HG03342 (cell line): Measurements from ENCODE around the gene FGFR2.

ENCODE experiments used
- ATAC-seq: cut with Tn5 transposase; IDR thresholded peaks from one replicate; pipeline ENCODE4 v1.9.1; 2021; ENCODE audit warnings: mild to moderate bottlenecking, moderate library complexity; ENCODE audit not compliant: unreplicated experiment

The FGFR2 gene

DNA sequence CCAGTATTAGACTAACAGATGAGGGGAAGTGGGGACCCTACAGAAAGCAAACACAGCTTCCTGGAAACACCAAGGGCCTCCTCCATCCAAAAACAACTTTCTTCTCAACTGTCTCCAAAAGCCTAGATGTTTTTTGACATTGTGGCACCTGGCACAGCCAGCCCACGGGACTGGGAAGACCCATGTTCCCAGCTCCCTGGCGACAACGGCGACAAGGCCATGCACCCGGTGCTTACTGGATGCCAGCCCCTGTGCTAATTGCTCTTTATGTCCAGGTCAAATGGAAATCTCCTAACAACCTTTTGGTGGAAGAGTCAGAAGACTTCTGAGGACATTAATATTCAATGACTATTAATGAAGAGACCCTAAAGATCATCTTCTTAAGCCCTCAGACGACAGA, 7.1 kb downstream of the FGFR2 start:
- ATAC-seq: no peak

DNA sequence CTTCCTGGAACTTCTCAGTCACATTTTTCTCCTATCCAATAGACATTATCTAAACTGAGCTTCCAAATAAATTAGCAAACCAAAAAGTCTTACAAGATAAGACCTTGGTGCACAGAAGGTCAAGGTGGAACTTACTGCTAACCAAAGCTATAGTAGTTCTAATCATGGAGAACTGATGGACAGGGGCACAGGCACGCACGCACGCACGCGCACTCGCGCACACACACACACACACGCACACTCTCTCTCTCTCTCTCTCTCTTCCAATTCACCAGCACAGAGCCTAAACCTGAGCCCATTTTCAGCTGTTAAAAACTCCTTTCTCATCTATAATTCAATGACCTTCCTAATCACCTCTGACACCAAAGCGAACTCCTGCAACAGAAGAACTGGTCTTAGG, 7.5 kb downstream of the FGFR2 start:
- no peak for ATAC-seq

DNA sequence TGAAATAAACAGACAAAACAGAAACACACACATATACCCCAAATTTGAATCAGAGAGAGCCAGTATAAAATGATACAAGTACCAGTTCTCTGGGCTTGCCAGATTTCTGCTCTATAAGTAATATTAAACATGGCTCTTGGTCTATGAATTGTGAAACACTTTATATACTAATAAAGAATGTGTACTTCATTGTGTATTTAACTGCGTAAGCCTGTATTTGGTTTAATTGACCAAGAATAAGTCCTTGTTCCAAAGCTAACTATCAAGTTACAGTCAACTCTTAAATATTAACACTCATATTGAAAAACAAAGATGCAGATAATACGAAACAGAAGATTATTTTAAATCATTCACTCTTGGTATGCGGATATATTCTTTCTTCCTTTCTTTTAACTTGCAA, 8.7 kb downstream of the FGFR2 start:
- no peak for ATAC-seq

DNA sequence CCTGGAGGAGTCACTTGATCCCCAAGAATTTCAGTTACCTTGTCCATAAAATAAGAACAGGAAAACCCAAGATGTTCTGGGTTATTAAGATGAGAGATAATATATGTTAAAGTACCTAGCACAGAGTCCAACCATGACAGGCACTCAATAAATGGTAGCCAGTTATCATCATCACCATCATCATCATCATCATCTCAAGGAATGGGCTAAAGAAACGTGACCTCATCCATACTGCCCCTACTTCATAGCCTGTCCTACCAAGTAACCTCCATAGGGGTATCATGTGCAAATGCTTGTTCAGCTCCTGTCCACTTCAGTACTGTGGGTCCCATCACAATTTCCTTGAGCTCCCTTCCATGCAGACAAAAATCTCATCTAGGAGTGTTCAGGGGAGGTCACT, 14.4 kb downstream of the FGFR2 start:
- no peak for ATAC-seq

DNA sequence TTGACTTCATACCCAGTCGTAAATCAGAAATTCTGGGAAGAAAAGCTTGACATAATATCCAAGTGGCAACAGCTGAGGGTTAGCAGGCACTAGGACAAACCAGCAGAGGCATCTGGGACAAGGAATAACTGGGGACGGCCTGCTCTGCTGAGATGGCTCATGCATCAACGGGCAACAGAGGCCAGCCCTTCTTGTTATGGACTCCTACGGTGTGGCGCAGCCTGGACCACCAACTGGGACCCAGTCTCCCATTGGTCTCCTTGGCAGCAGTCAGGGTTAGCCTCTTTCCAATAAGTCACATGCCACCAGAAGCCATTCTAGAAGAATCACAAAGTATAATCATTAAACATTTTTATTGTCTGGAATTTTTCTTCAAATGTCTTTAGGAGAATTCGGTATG, 15.0 kb downstream of the FGFR2 start:
- no peak for ATAC-seq

DNA sequence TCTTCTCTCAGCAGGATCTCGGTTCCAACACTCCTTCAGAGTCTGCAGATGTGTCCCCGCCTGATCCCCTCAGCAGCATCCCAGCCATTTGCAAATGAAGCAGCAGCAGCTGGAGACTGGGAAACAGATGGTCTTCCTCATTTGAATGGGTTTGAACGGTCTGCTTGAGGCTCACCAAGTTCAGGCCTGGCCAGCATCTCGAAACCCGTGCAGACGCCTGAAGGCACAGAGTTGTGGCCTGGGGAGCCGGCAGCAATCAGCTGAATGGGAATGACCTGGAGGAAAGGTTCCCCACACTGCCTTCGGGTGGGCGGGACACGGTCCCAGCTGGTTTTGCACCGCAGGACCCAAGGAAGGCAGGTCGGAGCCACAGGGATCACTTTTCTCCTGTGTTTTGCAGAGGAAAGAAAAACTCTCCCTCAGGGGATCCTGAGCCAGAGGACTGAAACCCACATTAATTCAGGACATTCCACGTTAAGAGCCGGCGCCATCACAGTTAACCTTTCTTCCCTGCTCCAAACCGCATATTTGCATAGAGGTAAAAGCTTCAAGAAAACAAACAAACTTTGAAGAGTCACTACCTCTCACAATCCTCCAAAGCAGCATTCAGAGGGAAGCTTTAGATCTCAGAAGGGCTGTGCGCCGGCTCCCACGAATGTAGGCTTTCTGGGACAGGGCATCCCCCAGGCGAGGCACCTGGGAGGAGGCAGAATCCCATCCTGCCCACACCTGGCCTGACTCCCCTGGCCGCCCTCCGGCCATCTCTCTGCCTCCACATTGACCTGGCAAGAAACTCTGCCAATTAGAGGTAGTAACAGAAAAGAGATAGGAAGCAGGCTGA, 17.7 kb downstream of the FGFR2 start:
- ATAC-seq: no peak

DNA sequence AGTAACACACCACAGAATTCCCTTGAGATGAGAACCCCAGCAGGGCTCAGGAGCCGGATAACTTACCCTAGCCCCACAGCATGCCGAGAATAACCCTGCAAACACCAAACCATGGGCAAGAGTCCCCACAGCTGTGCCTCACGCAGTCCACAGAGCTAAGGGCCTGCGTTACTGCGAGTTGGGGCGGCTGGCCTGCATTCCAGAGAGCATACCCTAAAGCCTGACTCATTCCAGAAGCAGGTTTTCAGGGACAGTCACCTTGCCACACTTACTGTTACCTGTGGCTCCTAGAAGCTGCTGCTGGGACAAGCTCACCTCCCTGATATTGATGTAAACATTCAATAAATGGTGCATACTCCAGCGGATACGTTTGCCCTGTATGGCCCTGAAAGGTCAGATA, 18.6 kb downstream of the FGFR2 start:
- ATAC-seq: no peak

DNA sequence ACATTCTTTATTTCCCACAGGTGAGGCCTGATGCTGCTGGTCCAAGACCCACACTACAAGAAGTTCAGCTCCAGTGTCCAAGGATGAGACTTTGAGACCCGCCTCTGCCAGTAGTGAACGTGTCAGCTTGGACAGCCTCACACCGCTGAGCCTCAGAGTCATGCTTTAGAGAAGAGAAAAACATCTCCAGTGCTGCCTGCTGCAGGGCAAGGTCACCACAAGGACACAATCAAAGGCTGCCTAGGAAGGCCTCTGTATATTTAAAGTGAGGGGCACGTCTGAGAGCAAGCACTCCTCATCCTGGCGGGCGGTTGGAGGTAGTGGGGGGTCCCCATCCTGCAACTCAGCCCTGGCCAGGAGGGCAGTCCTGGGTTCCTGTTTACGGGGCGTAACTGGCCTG, 19.3 kb downstream of the FGFR2 start:
- ATAC-seq: no peak

DNA sequence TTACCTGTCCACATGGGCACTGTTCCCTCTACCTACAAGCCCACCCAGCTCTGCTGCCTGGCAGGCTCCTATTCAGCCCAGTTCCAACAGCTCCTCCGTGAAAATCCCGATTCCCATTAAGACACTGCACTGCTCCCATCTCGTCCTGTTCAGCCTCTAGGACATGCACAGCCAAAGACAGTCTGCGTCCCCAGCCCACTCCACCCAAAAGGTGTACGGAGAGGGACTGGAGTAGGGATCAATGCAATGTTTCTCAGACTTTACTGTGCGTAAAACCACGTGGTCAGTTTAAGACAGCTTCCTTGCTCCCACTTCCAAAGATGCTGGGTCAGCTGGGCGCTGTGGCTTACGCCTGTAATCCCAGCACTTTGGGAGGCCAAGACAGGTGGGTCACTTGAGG, 19.9 kb downstream of the FGFR2 start:
- ATAC-seq: no peak

DNA sequence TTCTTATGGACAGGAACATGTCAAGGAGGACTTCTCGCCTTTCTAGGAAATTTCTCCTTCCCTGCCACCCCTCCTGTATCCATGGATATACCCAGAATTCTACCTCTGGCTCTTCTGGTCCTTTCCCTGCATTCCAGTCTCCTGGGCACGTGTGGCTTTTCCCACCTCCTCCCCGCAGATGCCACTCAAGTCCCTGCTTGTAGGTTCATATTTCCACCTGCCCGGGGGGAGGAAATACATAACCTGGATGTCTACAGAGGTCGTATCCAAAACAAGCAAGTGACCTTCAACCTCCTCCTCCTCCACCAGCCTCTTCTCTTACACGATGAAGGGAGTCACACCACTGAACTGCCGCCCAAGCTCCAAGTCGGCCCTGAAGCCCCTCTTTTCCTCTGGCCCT, 20.7 kb downstream of the FGFR2 start:
- no peak for ATAC-seq

DNA sequence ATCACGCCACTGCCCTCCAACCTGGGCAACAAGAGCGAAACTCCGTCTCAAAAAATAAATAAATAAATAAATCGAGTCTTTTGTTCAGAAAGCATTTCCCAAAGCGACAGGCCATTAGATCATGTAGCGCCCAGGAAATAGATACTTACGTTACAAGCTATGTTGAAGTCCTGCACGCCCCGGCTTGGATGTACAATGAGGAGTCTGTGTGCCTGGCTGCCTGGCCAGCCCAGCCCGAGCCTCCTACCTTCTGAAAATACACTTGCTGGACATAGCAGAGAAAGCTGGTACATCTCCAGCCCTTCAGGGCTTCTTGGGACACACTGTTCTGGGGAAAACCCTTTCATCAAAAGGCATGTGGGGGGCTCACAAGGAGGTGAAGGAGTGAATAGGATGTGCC, 22.1 kb downstream of the FGFR2 start:
- ATAC-seq: no peak

DNA sequence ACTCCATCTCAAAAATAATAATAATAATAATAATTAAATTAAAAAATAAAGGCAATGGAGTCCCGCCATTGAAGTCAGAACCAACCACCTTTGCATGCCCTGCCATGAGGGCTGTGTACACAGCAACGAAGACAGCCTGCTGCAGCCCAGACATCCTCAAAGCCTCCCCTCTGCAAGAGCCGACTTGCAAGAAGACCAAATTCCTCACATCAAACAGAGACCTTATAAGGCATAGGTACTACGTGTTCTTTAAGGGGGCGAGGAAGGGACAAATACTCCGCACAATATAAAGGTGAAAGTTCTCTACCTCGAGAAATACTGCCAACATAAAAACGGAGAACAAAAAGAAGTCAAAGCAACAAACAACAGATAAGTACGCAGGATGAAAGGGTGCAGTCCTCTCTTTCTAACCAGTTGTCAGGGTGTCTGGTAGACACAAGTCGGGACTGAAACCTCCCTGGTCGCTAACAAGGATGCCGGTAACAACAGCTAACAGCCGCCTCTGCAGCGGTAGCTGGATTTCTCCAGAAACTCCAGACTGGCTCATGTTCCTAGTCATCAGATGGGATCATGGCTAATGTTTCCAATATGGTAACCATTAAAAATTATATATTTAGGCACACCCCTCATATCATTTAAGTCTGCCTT, 23.6 kb downstream of the FGFR2 start:
- no peak for ATAC-seq

DNA sequence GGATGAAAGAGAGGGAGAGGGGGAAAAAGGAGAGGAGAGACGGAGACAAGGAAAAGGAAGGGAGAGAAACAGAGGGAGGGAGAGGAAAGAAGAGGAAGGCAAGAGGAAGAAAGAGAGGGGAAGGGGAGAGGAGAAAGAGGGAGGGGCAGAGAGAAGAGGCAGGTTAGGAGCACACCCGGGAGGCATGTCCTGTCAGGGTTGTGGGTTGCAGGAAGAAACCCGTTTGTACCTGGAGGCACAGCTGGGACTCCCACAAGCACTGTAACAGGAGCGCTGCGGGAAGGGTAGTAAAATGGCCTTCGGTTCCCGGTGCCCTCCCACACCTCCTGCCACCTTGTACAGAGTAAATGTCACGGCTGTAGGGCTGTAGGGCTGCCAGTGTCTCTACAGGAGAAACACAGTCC, 24.7 kb downstream of the FGFR2 start:
- ATAC-seq: no peak

DNA sequence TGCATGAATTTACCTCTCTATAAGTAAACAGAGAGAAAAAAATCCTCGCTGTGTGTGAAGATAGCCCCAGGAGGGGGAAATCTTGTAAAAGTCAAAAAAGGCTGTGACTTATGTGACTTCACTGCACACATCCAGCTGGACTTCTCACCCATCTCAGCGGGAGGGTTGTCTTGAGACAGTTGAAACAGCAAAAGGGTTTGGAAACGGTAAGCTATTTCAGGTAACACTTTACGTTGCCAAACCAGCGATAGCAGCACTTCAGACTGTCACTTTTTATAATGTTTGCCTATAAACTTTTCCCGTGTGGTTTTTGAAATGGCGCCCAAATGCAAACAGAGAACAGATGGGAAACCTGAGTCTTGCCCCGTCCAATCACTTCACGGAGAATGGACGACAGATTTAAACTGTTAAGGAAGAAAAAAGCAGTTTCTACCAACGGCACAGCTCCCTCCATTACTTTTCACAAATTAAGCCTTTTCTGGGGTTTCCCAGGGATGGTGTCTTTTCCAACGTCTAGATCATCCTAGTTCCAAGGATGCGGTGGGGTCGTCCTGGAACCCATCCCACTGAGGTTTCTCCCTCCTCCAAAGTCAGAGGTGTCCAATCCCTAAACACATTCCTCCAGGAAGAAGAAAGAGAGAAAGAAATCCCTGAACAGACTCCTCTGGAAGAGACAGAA, 25.2 kb downstream of the FGFR2 start:
- ATAC-seq: no peak

DNA sequence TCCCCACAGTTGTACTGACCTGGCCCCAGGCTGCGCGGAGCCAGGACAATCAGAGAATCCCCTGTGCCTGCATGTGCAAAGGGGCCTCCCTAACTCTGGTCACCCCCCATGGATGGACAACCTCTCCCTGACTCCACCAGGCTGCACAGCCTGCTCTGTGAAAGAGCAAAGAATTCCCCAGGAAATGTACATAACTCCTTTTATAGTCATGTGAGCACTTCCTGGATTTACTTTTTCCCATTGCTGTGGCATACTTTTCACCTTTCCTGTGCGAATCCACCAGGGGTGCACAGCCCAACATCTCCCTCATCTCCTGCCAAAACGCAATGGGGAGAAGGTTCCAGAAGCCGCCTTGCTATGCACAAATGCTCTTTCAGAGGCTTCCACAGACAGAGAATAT, 27.9 kb downstream of the FGFR2 start:
- ATAC-seq: no peak

DNA sequence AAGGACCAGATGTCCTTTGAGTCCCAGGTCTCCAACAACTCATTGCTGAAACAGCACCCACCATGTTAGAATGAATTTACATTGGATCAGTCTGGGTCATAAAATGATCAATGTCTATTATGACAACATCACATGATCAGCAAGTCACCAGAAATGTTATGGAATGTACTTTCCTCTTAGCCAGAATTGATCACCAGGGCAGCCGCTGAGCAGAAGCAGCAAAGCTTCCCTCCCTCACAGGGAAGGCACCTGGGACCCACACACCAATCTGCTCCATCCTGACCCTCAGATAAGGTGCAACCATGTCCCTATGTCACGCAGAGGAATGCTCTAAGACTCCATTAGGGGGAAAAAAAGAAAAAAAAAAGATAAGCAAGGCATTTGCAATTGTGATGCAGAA, 30.0 kb downstream of the FGFR2 start:
- ATAC-seq: no peak

DNA sequence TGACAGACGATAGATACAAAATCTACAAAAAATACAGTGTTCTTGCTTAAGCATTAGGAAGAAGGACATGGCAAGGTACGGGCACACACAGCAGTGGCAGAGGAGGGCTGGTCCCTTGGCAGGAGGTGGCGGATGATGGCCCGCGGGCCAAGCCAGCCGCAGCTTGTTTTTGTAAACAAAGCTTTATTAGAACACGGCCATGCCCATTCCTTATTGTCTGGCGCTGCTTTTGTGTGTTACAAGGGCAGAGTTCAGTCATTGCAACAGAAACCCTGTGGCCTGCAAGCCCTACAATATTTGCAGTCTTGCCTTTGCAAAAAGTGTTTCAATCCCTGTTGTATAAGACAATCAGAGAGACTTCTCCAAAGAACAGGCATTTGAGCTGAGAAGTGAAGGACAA, 30.7 kb downstream of the FGFR2 start:
- ATAC-seq: no peak

DNA sequence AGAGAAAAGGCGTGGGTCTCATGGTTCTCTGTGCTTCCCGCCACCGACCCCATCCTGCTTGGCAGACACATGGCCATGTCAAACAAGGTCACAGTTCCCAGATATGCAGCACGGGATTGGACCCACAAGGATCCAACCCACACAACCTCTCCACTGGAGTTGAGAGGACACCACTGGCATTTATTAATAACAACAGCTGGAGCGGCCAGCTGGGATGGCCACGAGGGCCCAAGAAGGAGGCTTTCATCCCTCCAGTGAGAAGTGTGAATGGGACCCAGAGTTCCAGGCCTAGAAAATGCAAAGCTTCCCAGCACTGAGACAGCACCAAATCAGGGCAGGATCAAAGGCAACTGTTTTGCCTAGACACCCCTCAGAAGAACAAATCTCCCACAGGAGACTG, 31.5 kb downstream of the FGFR2 start:
- no peak for ATAC-seq

DNA sequence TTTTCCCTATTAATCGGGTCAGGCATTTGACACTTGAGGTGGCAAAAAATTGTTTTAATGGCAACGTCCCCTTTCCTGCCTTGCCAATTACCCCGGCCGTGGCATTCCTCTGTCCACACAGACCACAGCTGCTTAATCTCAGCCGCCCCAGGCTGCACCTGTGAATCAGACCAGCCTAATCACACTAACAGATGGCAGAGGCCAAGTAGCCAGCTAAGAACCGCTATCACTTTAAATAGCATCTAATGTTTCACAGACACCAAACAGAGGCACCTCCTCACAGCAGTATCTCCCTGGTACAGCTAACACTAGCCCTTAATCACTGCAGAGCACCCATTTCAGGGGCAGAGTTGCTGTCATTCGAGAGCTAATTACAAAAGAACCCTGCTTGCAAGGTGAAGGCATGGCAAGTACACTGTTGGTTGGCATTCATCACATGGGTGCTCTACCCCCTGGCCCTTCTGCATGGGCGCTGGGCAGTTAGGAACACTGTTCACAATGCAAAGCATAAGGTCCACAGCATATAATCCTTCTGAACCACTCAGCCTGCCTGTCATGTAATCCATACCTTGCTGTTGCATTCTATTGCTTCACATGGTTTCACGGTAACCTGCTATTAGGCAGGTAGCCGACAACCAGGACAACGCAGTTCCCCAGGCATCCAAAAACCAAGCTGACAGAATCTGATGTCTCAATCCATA, 38.8 kb downstream of the FGFR2 start:
- ATAC-seq: no peak

DNA sequence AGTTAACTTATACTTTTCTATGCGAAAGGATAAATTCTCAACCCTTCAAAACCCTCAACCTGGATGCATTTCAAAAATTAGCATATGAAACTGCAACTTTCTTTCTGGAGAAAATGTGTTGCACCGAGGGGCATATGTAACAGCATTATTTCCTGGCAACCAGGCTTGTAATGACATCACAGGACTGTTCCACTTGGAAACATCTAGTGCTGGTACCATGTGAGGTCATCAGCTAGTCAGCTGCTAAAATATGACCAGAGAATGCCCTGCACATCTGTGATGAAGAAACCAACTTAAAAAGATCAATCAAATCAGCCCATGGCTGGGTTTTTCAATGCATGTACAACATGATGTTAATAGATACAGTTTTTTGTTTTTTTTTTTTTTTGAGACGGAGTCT, 40.0 kb downstream of the FGFR2 start:
- no peak for ATAC-seq

DNA sequence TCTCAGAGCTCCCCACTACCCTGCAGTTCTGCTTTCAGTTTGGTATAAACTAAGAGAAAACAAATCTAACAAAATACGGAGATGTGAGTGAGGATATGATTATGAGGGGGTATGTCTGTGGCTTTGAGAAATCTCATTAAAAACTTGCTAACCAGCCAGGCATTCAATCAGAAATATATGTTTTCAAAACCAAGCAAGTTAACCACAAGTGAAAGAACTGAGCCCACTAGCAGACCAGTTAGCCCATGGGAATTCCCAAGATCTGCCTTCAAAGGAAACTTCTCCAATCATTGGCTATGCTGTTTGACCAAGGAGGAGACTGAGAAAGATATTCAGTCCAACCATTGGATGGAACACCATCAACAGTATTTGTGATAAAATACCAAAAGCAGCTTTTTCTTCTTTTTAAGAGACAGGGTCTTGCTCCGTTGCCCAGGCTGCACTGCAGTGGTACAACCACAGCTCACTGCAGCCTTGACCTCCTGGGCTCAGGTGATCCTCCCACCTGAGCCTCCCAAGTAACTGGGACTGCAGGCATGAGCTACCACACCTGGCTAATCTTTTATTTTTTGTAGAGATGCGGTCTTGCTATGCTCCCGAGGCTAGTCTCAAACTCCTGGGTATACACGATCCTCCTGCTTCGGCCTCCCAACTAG, 41.2 kb downstream of the FGFR2 start:
- no peak for ATAC-seq
